Esophagus squamous epithelium (tissue), 4 donors: ENCODE data around the gene LYRM7.

Experiments
- POLR2A ChIP-seq, 4 donors: fragments of 450-650 bp; IDR thresholded peaks; one replicate each; pipeline ENCODE4 v1.6.1; 2017; ENCODE audit warnings: antibody characterized with exemption in 4 of 4, mild to moderate bottlenecking in 4 of 4, moderate library complexity in 3 of 4
- TF ChIP-seq, protein P1 (sequence below), 6 experiments: fragments of 450-650 bp in 4 of 6; fragments of 200-600 bp in 2 of 6; sonication (generic) in 2 of 6; IDR thresholded peaks; one replicate each; pipeline ENCODE4 v1.5.1; 2016 to 2019; ENCODE audit warnings: antibody characterized with exemption in 6 of 6, mild to moderate bottlenecking in 4 of 6, moderate library complexity in 4 of 6

DNA sequence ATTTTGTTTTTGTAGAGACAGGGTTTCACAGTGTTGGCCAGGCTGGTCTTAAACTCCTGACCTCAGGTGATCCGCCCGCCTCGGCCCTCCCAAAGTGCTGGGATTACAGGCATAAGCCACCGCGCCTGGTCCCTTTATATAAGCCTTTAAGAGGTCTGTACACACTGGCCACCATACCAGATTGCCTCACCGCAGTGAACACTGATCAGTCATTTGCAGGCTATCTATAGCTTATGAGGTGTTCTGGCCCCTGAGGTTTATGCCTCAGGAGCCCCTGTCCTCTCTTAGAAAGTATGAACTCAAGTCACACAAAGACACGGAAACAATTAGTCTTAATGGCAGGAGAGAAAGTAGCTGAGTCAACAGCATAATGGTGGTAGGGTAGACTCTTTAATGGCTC lies 20.3 kb upstream of the LYRM7 start:
- TF ChIP-seq, protein P1, sequence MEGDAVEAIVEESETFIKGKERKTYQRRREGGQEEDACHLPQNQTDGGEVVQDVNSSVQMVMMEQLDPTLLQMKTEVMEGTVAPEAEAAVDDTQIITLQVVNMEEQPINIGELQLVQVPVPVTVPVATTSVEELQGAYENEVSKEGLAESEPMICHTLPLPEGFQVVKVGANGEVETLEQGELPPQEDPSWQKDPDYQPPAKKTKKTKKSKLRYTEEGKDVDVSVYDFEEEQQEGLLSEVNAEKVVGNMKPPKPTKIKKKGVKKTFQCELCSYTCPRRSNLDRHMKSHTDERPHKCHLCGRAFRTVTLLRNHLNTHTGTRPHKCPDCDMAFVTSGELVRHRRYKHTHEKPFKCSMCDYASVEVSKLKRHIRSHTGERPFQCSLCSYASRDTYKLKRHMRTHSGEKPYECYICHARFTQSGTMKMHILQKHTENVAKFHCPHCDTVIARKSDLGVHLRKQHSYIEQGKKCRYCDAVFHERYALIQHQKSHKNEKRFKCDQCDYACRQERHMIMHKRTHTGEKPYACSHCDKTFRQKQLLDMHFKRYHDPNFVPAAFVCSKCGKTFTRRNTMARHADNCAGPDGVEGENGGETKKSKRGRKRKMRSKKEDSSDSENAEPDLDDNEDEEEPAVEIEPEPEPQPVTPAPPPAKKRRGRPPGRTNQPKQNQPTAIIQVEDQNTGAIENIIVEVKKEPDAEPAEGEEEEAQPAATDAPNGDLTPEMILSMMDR (IDR thresholded peaks at IDR 0.05) = no peak
- no peak for TF ChIP-seq POLR2A (IDR thresholded peaks at IDR 0.05)
